MCF 10A (cell line): Measurements from ENCODE around the gene PIP4K2A. TPM values are rescaled to one million over a fixed set of nuclear protein-coding genes. Genes with fewer than 3 reads are reported as not detected.

Experiments used
- BruUV-seq: library from RNA; stranded (reverse); fragments of 400-500 nt; replicated peaks from 2 replicates; lab custom pipeline; 2021; lab: Mats Ljungman, UMichigan
- CTCF ChIA-PET: fragments of 300-600 bp; sonication (Branson Sonifier 250); formaldehyde crosslinking; extraction: SDS; loops from one replicate; lab custom pipeline; 2021; ENCODE audit warnings: antibody characterized with exemption, inconsistent platforms; lab: Yijun Ruan, JAX
- POLR2A ChIA-PET: fragments of 300-600, 350-650 bp; sonication (Branson Sonifier 250); formaldehyde crosslinking; extraction: SDS; loops from one replicate; lab custom pipeline; 2020; ENCODE audit warnings: antibody characterized with exemption, inconsistent platforms; lab: Yijun Ruan, JAX
- DNase-seq: peaks from one replicate; pipeline ENCODE4 v3.0.0-alpha.2; 2018; ENCODE audit not compliant: unreplicated experiment
- H3K27ac Mint-ChIP-seq: one replicate; pipeline ENCODE4 v1.8.0; 2022; ENCODE audit warnings: mild to moderate bottlenecking, low read depth, mixed read lengths; ENCODE audit not compliant: unreplicated experiment
- H3K27me3 Mint-ChIP-seq: one replicate; pipeline ENCODE4 v1.8.0; 2022; ENCODE audit warnings: mixed read lengths; ENCODE audit not compliant: insufficient read depth, unreplicated experiment
- H3K36me3 Mint-ChIP-seq: one replicate; pipeline ENCODE4 v1.8.0; 2022; ENCODE audit warnings: mild to moderate bottlenecking, moderate library complexity, mixed read lengths; ENCODE audit not compliant: insufficient read depth, unreplicated experiment
- H3K4me1 Mint-ChIP-seq: one replicate; pipeline ENCODE4 v1.8.0; 2022; ENCODE audit warnings: mixed read lengths; ENCODE audit not compliant: insufficient read depth, unreplicated experiment
- H3K4me3 Mint-ChIP-seq: one replicate; pipeline ENCODE4 v1.8.0; 2022; ENCODE audit warnings: mild to moderate bottlenecking, moderate library complexity, mixed read lengths; ENCODE audit not compliant: unreplicated experiment
- H3K9me3 Mint-ChIP-seq: one replicate; pipeline ENCODE4 v1.8.0; 2022; ENCODE audit warnings: mixed read lengths; ENCODE audit not compliant: unreplicated experiment
- intact Hi-C: fragments of 100-400 bp; cut with micrococcal nuclease; formaldehyde crosslinking; loops from 2 replicates; pipeline ENCODE4 v1.14.1; 2022
- total RNA-seq: library from RNA; stranded (reverse); gene quantifications from 2 replicates; pipeline ENCODE4 v1.2.3, GENCODE V29; 2022
- TF ChIP-seq, protein P1 (sequence below): fragments of 200-600 bp; IDR thresholded peaks from one replicate; pipeline ENCODE4 v1.8.0; 2022; ENCODE audit warnings: antibody characterized with exemption, mild to moderate bottlenecking; ENCODE audit not compliant: unreplicated experiment

PIP4K2A gene
- total RNA-seq, 1 experiment from 2014 or later: 24.2 TPM

DNA sequence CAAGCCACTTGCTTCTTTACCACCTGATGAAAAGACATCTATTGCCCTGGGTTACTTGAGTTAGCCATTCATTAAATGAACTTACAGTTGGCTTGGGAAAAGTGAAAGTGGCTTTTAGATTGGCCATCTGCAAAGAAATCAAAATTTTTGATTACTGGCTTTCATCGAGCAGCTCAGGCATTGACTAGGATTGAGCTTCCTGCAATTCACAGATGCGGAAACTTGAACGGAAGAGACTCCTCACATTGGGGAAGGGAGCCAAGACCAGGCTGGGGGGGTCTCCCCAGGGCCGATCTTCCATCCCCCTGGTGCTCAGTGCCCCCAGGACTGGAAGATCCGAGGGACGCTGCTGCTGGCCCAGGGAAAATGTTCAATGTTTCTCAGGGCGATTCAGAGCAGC is 145.4 kb downstream of the PIP4K2A start:
- H3K4me1 Mint-ChIP-seq: no peaks in the 10 kb centered on the region
- no peak for DNase-seq
- peaks cover 15% of the 10 kb centered on the region for H3K36me3 Mint-ChIP-seq
- H3K27me3 Mint-ChIP-seq: no peaks in the 10 kb centered on the region
- POLR2A ChIA-PET: interaction anchor here (0.6 kb wide), 1 partner anchor 453 kb away, joined by 3 read pairs; no protein-coding TSS in a partner anchor
- TF ChIP-seq, protein P1, sequence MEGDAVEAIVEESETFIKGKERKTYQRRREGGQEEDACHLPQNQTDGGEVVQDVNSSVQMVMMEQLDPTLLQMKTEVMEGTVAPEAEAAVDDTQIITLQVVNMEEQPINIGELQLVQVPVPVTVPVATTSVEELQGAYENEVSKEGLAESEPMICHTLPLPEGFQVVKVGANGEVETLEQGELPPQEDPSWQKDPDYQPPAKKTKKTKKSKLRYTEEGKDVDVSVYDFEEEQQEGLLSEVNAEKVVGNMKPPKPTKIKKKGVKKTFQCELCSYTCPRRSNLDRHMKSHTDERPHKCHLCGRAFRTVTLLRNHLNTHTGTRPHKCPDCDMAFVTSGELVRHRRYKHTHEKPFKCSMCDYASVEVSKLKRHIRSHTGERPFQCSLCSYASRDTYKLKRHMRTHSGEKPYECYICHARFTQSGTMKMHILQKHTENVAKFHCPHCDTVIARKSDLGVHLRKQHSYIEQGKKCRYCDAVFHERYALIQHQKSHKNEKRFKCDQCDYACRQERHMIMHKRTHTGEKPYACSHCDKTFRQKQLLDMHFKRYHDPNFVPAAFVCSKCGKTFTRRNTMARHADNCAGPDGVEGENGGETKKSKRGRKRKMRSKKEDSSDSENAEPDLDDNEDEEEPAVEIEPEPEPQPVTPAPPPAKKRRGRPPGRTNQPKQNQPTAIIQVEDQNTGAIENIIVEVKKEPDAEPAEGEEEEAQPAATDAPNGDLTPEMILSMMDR: no peak
- CTCF ChIA-PET: interaction anchor here (0.5 kb wide), 1 partner anchor 17 kb away, joined by 3 read pairs; no protein-coding TSS in a partner anchor
- no peak overlapping the region for H3K4me3 Mint-ChIP-seq
- BruUV-seq: no TSS peak
- no peak overlapping the region for H3K27ac Mint-ChIP-seq
- intact Hi-C loops: no loop called here
- H3K9me3 Mint-ChIP-seq: peaks cover 8% of the 10 kb centered on the region

DNA sequence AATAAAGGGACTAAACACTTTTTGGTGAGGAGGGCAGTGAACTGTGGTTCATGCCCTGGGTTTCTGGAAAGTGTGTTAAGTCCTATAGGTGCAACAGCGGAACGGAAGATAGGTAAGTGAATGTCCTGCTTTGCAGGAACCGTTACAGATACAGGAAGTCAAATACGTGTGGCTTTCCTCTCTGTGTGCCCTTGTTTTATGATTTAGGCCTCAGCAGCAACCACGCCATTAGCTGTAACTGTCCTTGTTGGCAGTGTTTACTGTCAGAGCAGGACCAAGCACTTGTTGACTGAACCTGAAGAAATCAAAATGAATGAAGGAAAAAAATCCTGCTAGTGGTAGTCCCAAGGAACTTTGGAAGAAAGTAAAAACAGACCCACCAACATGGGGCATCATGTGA is 150.3 kb downstream of the PIP4K2A start:
- no TSS peak for BruUV-seq
- Mint-ChIP-seq H3K4me3 (no peak overlapping the region), H3K4me1 (no peaks in the 10 kb centered on the region), H3K27me3 (no peaks in the 10 kb centered on the region), H3K9me3 (no peaks in the 10 kb centered on the region), H3K27ac (no peak overlapping the region), H3K36me3 (peaks cover 12% of the 10 kb centered on the region)
- intact Hi-C loops: no loop called here
- no peak for DNase-seq
- TF ChIP-seq, protein P1: no peak
- CTCF ChIA-PET: interaction anchor here (1.2 kb wide), 1 partner anchor 11 kb away, joined by 3 read pairs; no protein-coding TSS in a partner anchor
- POLR2A ChIA-PET: interaction anchor here (0.5 kb wide), 1 partner anchor 1038 kb away, joined by 3 read pairs; no protein-coding TSS in a partner anchor

DNA sequence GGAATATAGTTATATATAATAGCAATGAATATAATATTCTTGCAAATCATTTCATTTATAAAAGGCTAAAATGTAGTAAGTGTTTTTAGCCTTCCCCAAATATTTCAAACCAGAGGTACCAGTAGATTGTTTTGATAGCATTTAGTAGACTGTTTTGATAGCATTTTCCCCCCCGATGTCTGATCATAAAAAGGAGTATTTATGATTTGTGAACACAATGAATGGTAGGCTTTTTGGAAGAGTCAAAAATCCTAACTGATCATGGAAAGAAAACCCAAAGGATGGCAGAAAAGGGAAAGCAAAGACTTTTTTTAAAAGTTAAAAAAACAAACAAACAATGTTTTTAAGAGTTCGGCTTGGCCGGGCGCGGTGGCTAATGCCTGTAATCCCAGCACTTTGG is 152.5 kb downstream of the PIP4K2A start:
- no peak overlapping the region for H3K4me3 Mint-ChIP-seq
- POLR2A ChIA-PET: no interaction called here
- no TSS peak for BruUV-seq
- DNase-seq: no peak
- no peaks in the 10 kb centered on the region for H3K27me3 Mint-ChIP-seq
- CTCF ChIA-PET: no interaction called here
- TF ChIP-seq, protein P1: no peak
- intact Hi-C loops: no loop called here
- no peaks in the 10 kb centered on the region for H3K4me1 Mint-ChIP-seq
- H3K36me3 Mint-ChIP-seq: peaks cover 10% of the 10 kb centered on the region
- H3K27ac Mint-ChIP-seq: no peak overlapping the region
- no peaks in the 10 kb centered on the region for H3K9me3 Mint-ChIP-seq

DNA sequence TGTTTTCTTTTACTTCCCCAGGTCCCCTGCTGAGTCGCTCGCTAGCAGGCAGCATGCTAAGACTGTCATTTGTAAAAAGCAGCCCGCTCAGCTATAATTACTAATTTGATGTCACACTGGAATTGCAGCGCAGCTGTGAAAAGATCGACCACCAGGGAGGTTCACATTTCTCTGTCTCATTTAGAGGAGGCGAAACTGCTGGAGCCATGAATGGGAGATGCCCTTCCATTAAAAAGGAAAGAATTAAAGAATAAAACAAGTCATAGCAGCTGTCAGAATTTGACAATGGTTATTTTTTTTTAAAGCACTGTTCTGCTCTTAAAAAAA is 153.5 kb downstream of the PIP4K2A start:
- CTCF ChIA-PET: interaction anchor here (0.7 kb wide), 1 partner anchor 442 kb away, joined by 5 read pairs; no protein-coding TSS in a partner anchor
- TF ChIP-seq, protein P1: no peak
- intact Hi-C loops: no loop called here
- H3K36me3 Mint-ChIP-seq: peaks cover 5% of the 10 kb centered on the region
- no TSS peak for BruUV-seq
- no peaks in the 10 kb centered on the region for H3K4me1 Mint-ChIP-seq
- POLR2A ChIA-PET: no interaction called here
- DNase-seq: no peak
- H3K27ac Mint-ChIP-seq: no peak overlapping the region
- no peaks in the 10 kb centered on the region for H3K27me3 Mint-ChIP-seq
- no peaks in the 10 kb centered on the region for H3K9me3 Mint-ChIP-seq
- no peak overlapping the region for H3K4me3 Mint-ChIP-seq
